NB4 (cell line): ENCODE results near the gene MYO18A.
A peak's percentile ranks its signal among the peaks of the same experiment; 100 is the strongest.

Experiments used
- DNase-seq: peaks from one replicate; pipeline ENCODE4 v3.0.0; 2010; ENCODE audit warnings: low read depth
- H3K4me3 ChIP-seq: one replicate; pipeline ENCODE4 v1.5.1; 2011; ENCODE audit warnings: mild to moderate bottlenecking, low read depth, low read length, moderate library complexity
- CTCF ChIP-seq: IDR thresholded peaks from one replicate; pipeline ENCODE4 v1.5.1; 2012; ENCODE audit warnings: low read depth, low read length
- MAX ChIP-seq: IDR thresholded peaks from 2 replicates; pipeline ENCODE4 v1.6.1; 2011; ENCODE audit warnings: low read depth, low read length
- MYC ChIP-seq: IDR thresholded peaks from 2 replicates; pipeline ENCODE4 v1.6.1; 2011; ENCODE audit warnings: low read depth, low read length
- POLR2A ChIP-seq: IDR thresholded peaks from 2 replicates; pipeline ENCODE4 v1.6.1; 2011; ENCODE audit warnings: mild to moderate bottlenecking; ENCODE audit not compliant: insufficient read length; ENCODE audit errors: extremely low read depth

The MYO18A gene

GRCh38 chr17:29215717-29216116, 35.5 kb upstream of the MYO18A start:
- no peak for TF ChIP-seq MAX
- TF ChIP-seq MYC = no peak
- peak; percentile 58 for DNase-seq
- H3K4me3 ChIP-seq = no peak overlapping the region

GRCh38 chr17:29215174-29215573, 35.0 kb upstream of the MYO18A start:
- H3K4me3 ChIP-seq = no peak overlapping the region
- DNase-seq = no peak
- TF ChIP-seq POLR2A (no peak), MYC (no peak)

- TF ChIP-seq POLR2A (no peak), MAX (no peak), MYC (no peak)
- H3K4me3 ChIP-seq = no peak overlapping the region
- peak; percentile 35 for DNase-seq
Measured at GRCh38 chr17:29214215-29215146, 34.3 kb upstream of the MYO18A start.

GRCh38 chr17:29212681-29213121, 32.5 kb upstream of the MYO18A start:
- DNase-seq = no peak
- no peak for TF ChIP-seq MYC
- no peak for TF ChIP-seq CTCF
- no peak for TF ChIP-seq POLR2A
- no peak for TF ChIP-seq MAX
- no peak overlapping the region for H3K4me3 ChIP-seq

GRCh38 chr17:29212094-29212631, 32.0 kb upstream of the MYO18A start:
- DNase-seq = no peak
- H3K4me3 ChIP-seq = no peak overlapping the region
- no peak for TF ChIP-seq MYC
- TF ChIP-seq MAX = no peak
- no peak for TF ChIP-seq POLR2A

GRCh38 chr17:29210879-29211278, 30.7 kb upstream of the MYO18A start:
- no peak for DNase-seq
- H3K4me3 ChIP-seq = no peak overlapping the region
- TF ChIP-seq POLR2A (no peak), CTCF (no peak), MYC (no peak), MAX (no peak)

- H3K4me3 ChIP-seq = no peak overlapping the region
- DNase-seq = no peak
- TF ChIP-seq POLR2A = no peak
- TF ChIP-seq CTCF = no peak
- no peak for TF ChIP-seq MAX
- no peak for TF ChIP-seq MYC
Measured at GRCh38 chr17:29209073-29209472, 28.9 kb upstream of the MYO18A start.
